Body of pancreas (tissue), 4 donors: ENCODE measurements around the gene CLDN22. TPM values are rescaled to one million over a fixed set of nuclear protein-coding genes. Genes with fewer than 3 reads are reported as not detected.

Source experiments
- ATAC-seq: fragments of 150-250 bp; one replicate; pipeline ENCODE4 v1.9.1; 2016
- DNase-seq, 4 donors: peaks; one replicate each; pipeline ENCODE4 v3.0.0-alpha.2; 2019
- H3K27ac ChIP-seq, 4 donors: fragments of 200-600 bp; sonication (generic); 1 replicate in 3 of 4; 2 replicates in 1 of 4; pipeline versions ENCODE4 v1.5.1 to v1.6.1; 2016 to 2019; ENCODE audit warnings: mild to moderate bottlenecking in 1 of 4, mixed read lengths in 1 of 4, moderate library complexity in 1 of 4
- H3K27me3 ChIP-seq, 2 donors: fragments of 200-600 bp; sonication (generic); one replicate each; pipeline ENCODE4 v1.6.0; 2016; ENCODE audit warnings: mild to moderate bottlenecking in 1 of 2
- H3K36me3 ChIP-seq, 2 donors: fragments of 200-600 bp; sonication (generic); replicated peaks in 1 of 2; 2 replicates each; pipeline ENCODE4 v1.5.1; 2016; ENCODE audit warnings: low read depth in 2 of 2; ENCODE audit not compliant: insufficient read depth in 1 of 2
- H3K4me1 ChIP-seq: fragments of 200-600 bp; sonication (generic); one replicate; pipeline ENCODE4 v1.6.0; 2016
- H3K4me3 ChIP-seq, 2 donors: fragments of 200-600 bp; sonication (generic); 1 replicate in 1 of 2; 2 replicates in 1 of 2; pipeline ENCODE4 v1.5.1; 2016 to 2019
- H3K9me3 ChIP-seq, 3 donors: fragments of 200-600 bp; sonication (generic); 1 replicate in 2 of 3; 2 replicates in 1 of 3; pipeline ENCODE4 v1.5.1; 2016
- POLR2A ChIP-seq, 3 donors: fragments of 450-650 bp; IDR thresholded peaks; one replicate each; pipeline ENCODE4 v1.6.1; 2016; ENCODE audit warnings: antibody characterized with exemption in 3 of 3, mild to moderate bottlenecking in 2 of 3
- WGBS, 2 donors: methylation state at CpG; one replicate each; pipeline ENCODE4 v1.1.5; 2017; 5-methylcytosine and 5-hydroxymethylcytosine counted together
- intact Hi-C: fragments of 100-400 bp; cut with DNase I; formaldehyde crosslinking; loops from one replicate; pipeline ENCODE4 v1.15.1; 2023
- total RNA-seq, 2 donors: library from RNA; depleted of rRNA; stranded (reverse); fragments of >200 nt; gene quantifications; one replicate each; pipeline ENCODE4 v1.1.0, GENCODE V29; 2016
- TF ChIP-seq, protein P1 (sequence below), 7 experiments: fragments of 450-650 bp in 4 of 7; fragments of 200-600 bp in 3 of 7; sonication (generic) in 3 of 7; IDR thresholded peaks; one replicate each; pipeline ENCODE4 v1.5.1; 2016 to 2019; ENCODE audit warnings: antibody characterized with exemption in 7 of 7

CLDN22 gene
- not detected for total RNA-seq

DNA sequence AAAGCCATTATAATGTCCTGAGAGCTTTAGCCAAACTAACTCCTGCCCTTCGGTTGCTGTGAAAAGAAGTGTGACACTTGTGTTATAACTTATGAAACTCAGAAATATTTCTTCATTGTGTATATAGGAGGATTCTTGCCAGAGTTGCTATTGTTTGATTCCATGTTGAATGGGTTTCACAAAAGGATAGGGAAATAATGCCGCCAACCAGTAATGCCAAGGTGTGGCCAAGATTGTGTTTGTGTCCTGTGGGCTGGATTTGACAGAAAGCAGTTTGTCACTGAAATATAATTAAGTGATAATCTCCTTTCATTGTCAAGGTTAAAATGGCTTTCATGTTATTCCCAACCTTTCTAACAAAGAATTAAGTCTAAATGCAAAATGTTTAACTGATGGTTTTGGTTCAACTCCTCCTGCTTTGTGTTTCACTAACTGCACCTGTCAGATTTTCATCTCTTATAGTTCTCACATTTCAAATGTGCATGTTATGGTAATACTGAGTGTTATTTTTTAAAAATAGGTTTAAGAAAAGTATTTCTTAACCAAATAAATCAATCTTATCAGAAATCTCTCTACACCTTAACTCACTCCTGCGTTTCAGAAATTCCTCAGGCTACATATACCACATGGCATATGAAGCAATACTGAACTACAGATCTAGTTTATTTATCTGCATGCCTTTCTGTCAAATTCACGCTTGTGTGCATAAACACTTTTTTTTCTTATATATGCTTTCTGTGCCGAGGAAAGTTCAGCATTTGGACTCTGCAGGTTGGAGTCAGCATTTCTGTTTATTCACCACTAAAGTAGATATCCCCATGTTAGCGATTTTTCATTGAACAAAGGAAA, at the start of gene CLDN22:
Gene CLDN22 (minus strand): TSS at position 66 of the 849 bp plus-strand sequence. CDS start 58 bp downstream, at position 8.
- TF ChIP-seq, protein P1, sequence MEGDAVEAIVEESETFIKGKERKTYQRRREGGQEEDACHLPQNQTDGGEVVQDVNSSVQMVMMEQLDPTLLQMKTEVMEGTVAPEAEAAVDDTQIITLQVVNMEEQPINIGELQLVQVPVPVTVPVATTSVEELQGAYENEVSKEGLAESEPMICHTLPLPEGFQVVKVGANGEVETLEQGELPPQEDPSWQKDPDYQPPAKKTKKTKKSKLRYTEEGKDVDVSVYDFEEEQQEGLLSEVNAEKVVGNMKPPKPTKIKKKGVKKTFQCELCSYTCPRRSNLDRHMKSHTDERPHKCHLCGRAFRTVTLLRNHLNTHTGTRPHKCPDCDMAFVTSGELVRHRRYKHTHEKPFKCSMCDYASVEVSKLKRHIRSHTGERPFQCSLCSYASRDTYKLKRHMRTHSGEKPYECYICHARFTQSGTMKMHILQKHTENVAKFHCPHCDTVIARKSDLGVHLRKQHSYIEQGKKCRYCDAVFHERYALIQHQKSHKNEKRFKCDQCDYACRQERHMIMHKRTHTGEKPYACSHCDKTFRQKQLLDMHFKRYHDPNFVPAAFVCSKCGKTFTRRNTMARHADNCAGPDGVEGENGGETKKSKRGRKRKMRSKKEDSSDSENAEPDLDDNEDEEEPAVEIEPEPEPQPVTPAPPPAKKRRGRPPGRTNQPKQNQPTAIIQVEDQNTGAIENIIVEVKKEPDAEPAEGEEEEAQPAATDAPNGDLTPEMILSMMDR (IDR thresholded peaks at IDR 0.05) = no peak
- TF ChIP-seq POLR2A (IDR thresholded peaks at IDR 0.05) = no peak
- intact Hi-C loops = no loop called here
- H3K4me1 ChIP-seq = peaks cover 5% of the 10 kb centered on the region
- DNase-seq = no peak
- H3K27ac ChIP-seq = no peak within 1 kb of the TSS
- 75 to 76% methylated on average over 6 of the region's 6 CpGs for WGBS, 2 donors
- no peak for ATAC-seq
- H3K4me3 ChIP-seq = no peak within 1 kb of the TSS
- no peaks in the 10 kb centered on the region for H3K27me3 ChIP-seq
- peaks cover 0 to 2% of the 10 kb centered on the region in 2 donors for H3K36me3 ChIP-seq
- no peaks in the 10 kb centered on the region for H3K9me3 ChIP-seq

- intact Hi-C loops = no loop called here
- no peak for DNase-seq
- Histone ChIP-seq H3K27ac (no peak overlapping the region), H3K9me3 (no peaks in the 10 kb centered on the region), H3K4me3 (no peak overlapping the region), H3K4me1 (no peaks in the 10 kb centered on the region), H3K36me3 (no peaks in the 10 kb centered on the region), H3K27me3 (no peaks in the 10 kb centered on the region)
- ATAC-seq = no peak
- 78 to 81% methylated on average over 8 of the region's 8 CpGs for WGBS, 2 donors
- TF ChIP-seq, protein P1 (IDR thresholded peaks at IDR 0.05) = no peak
- TF ChIP-seq POLR2A (IDR thresholded peaks at IDR 0.05) = no peak
Observed at GRCh38 chr4:183369073-183369472, 49.0 kb upstream of the CLDN22 start.

DNA sequence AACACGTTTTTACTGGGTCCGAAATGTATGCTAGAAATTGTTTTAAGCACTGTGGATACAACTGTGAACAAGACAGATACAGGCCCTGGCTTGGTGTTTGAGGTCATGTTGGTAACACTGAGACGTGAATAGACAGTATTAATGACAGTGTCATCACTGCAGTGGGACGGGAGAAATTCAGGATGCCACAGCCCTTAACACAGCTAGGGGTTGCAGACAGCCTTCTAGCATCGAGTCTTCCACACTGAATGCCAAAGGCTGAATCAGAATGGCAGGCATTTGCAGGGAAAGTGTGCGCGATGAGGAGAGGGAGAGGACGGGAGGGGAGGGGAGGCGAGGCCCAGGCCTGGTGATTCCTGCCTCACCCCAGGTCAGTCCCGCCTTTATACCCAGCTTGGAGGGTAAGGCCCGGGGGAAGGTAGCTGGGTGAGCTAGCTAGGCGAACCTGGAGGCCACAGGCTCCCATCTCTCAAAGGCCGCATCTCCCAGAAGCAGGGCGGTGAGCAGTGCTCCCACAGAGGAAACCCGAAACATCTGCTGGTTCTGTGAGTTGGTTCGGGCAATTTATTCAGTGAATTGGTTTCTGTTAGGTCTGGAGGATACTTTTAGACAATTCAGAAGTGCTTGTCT, 46.2 kb upstream of the CLDN22 start:
- DNase-seq = no peak
- TF ChIP-seq, protein P1 (IDR thresholded peaks at IDR 0.05) = no peak
- no peak for TF ChIP-seq POLR2A (IDR thresholded peaks at IDR 0.05)
- 79 to 83% methylated on average over 14 to 16 of the region's 16 CpGs for WGBS, 2 donors
- Histone ChIP-seq H3K36me3 (no peaks in the 10 kb centered on the region), H3K4me3 (no peak overlapping the region), H3K9me3 (no peaks in the 10 kb centered on the region), H3K27ac (no peak overlapping the region), H3K27me3 (no peaks in the 10 kb centered on the region), H3K4me1 (no peaks in the 10 kb centered on the region)
- intact Hi-C loops = no loop called here
- ATAC-seq = no peak

GRCh38 chr4:183364025-183364424, 43.9 kb upstream of the CLDN22 start:
- ATAC-seq (no peak), DNase-seq (no peak)
- intact Hi-C loops = no loop called here
- Histone ChIP-seq H3K36me3 (no peaks in the 10 kb centered on the region), H3K4me1 (no peaks in the 10 kb centered on the region), H3K27me3 (no peaks in the 10 kb centered on the region), H3K27ac (no peak overlapping the region), H3K9me3 (no peaks in the 10 kb centered on the region), H3K4me3 (no peak overlapping the region)
- 70 to 73% methylated on average over 10 of the region's 10 CpGs for WGBS, 2 donors
- TF ChIP-seq, protein P1 (IDR thresholded peaks at IDR 0.05) = no peak
- TF ChIP-seq POLR2A (IDR thresholded peaks at IDR 0.05) = no peak
